Effector memory CD4-positive, alpha-beta T cell (primary cell): ENCODE results near the gene DIS3L.

Experiments used
- DNase-seq, 3 donors: peaks; one replicate each; pipeline ENCODE4 v3.0.0-alpha.2; 2020
- H3K27ac ChIP-seq: 2 replicates; pipeline ENCODE4 v1.7.0; 2013; ENCODE audit warnings: mild to moderate bottlenecking, low read length, moderate library complexity; ENCODE audit not compliant: insufficient read depth, poor library complexity, severe bottlenecking
- H3K27me3 ChIP-seq: replicated peaks from 2 replicates; pipeline ENCODE4 v1.7.0; 2013; ENCODE audit warnings: mild to moderate bottlenecking, low read length; ENCODE audit not compliant: insufficient read depth, control insufficient read depth, poor library complexity, severe bottlenecking
- H3K36me3 ChIP-seq: 2 replicates; pipeline ENCODE4 v1.7.0; 2013; ENCODE audit warnings: mild to moderate bottlenecking, low read length, moderate library complexity; ENCODE audit not compliant: control insufficient read depth, insufficient read depth
- H3K4me1 ChIP-seq: 2 replicates; pipeline ENCODE4 v1.7.0; 2013; ENCODE audit warnings: low read length, mild to moderate bottlenecking; ENCODE audit not compliant: control insufficient read depth, insufficient read depth, poor library complexity, severe bottlenecking
- H3K4me3 ChIP-seq: 2 replicates; pipeline ENCODE4 v1.7.0; 2013; ENCODE audit warnings: low read length, low read depth, mild to moderate bottlenecking; ENCODE audit not compliant: insufficient read depth, poor library complexity, severe bottlenecking
- H3K9me3 ChIP-seq: 2 replicates; pipeline ENCODE4 v1.7.0; 2013; ENCODE audit warnings: mild to moderate bottlenecking, low read length, moderate library complexity; ENCODE audit not compliant: control insufficient read depth

DIS3L gene

GRCh38 chr15:66276546-66276945 lies 16.8 kb upstream of the DIS3L start:
- Histone ChIP-seq H3K36me3 (no peaks in the 10 kb centered on the region), H3K4me1 (no peaks in the 10 kb centered on the region), H3K4me3 (no peak overlapping the region), H3K9me3 (no peaks in the 10 kb centered on the region), H3K27ac (no peak overlapping the region), H3K27me3 (no peaks in the 10 kb centered on the region)
- no peak for DNase-seq

- no peaks in the 10 kb centered on the region for H3K27me3 ChIP-seq
- no peak for DNase-seq
- no peak overlapping the region for H3K4me3 ChIP-seq
- H3K4me1 ChIP-seq = no peaks in the 10 kb centered on the region
- no peaks in the 10 kb centered on the region for H3K36me3 ChIP-seq
- no peaks in the 10 kb centered on the region for H3K9me3 ChIP-seq
- no peak overlapping the region for H3K27ac ChIP-seq
Measured at GRCh38 chr15:66278056-66278455, 15.3 kb upstream of the DIS3L start.

- Histone ChIP-seq H3K27ac (no peak overlapping the region), H3K36me3 (no peaks in the 10 kb centered on the region), H3K27me3 (no peaks in the 10 kb centered on the region), H3K4me3 (no peak overlapping the region), H3K9me3 (no peaks in the 10 kb centered on the region), H3K4me1 (no peaks in the 10 kb centered on the region)
- DNase-seq = no peak
Measured at GRCh38 chr15:66278671-66279070, 14.7 kb upstream of the DIS3L start.

- H3K9me3 ChIP-seq = no peaks in the 10 kb centered on the region
- no peaks in the 10 kb centered on the region for H3K27me3 ChIP-seq
- no peak overlapping the region for H3K4me3 ChIP-seq
- H3K4me1 ChIP-seq = no peaks in the 10 kb centered on the region
- DNase-seq = no peak
- no peak overlapping the region for H3K27ac ChIP-seq
- H3K36me3 ChIP-seq = no peaks in the 10 kb centered on the region
Measured at GRCh38 chr15:66284271-66284670, 9.1 kb upstream of the DIS3L start.

GRCh38 chr15:66285533-66286280 lies 7.7 kb upstream of the DIS3L start:
- Histone ChIP-seq H3K9me3 (no peaks in the 10 kb centered on the region), H3K4me1 (peaks cover 4% of the 10 kb centered on the region), H3K36me3 (no peaks in the 10 kb centered on the region), H3K4me3 (no peak overlapping the region), H3K27me3 (no peaks in the 10 kb centered on the region), H3K27ac (no peak overlapping the region)
- DNase-seq = no peak

- Histone ChIP-seq H3K27ac (no peak overlapping the region), H3K4me1 (peaks cover 13% of the 10 kb centered on the region), H3K27me3 (no peaks in the 10 kb centered on the region), H3K36me3 (no peaks in the 10 kb centered on the region), H3K9me3 (no peaks in the 10 kb centered on the region), H3K4me3 (no peak overlapping the region)
- DNase-seq = no peak
Measured at GRCh38 chr15:66287461-66288057, 5.8 kb upstream of the DIS3L start.

GRCh38 chr15:66288093-66288492 lies 5.3 kb upstream of the DIS3L start:
- H3K27me3 ChIP-seq = no peaks in the 10 kb centered on the region
- no peaks in the 10 kb centered on the region for H3K36me3 ChIP-seq
- H3K4me1 ChIP-seq = peaks cover 15% of the 10 kb centered on the region
- H3K27ac ChIP-seq = no peak overlapping the region
- H3K4me3 ChIP-seq = no peak overlapping the region
- no peak for DNase-seq
- H3K9me3 ChIP-seq = no peaks in the 10 kb centered on the region

- Histone ChIP-seq H3K27me3 (no peaks in the 10 kb centered on the region), H3K36me3 (no peaks in the 10 kb centered on the region), H3K4me3 (no peak overlapping the region), H3K27ac (no peak overlapping the region), H3K4me1 (peaks cover 15% of the 10 kb centered on the region), H3K9me3 (no peaks in the 10 kb centered on the region)
- no peak for DNase-seq
Measured at GRCh38 chr15:66288551-66289185, 4.7 kb upstream of the DIS3L start.

GRCh38 chr15:66290007-66290406 lies 3.4 kb upstream of the DIS3L start:
- Histone ChIP-seq H3K4me3 (no peak overlapping the region), H3K9me3 (no peaks in the 10 kb centered on the region), H3K36me3 (no peaks in the 10 kb centered on the region), H3K4me1 (peaks cover 15% of the 10 kb centered on the region), H3K27ac (no peak overlapping the region), H3K27me3 (no peaks in the 10 kb centered on the region)
- no peak for DNase-seq

GRCh38 chr15:66290518-66290917 lies 2.9 kb upstream of the DIS3L start:
- DNase-seq = no peak
- Histone ChIP-seq H3K4me3 (no peak overlapping the region), H3K27ac (no peak overlapping the region)

More at GRCh38 chr15:66290518-66290917, 2.9 kb upstream of the DIS3L start:
- peaks cover 15% of the 10 kb centered on the region for H3K4me1 ChIP-seq
- H3K9me3 ChIP-seq = no peaks in the 10 kb centered on the region
- H3K36me3 ChIP-seq = no peaks in the 10 kb centered on the region
- no peaks in the 10 kb centered on the region for H3K27me3 ChIP-seq
